Panc1 (cell line): Measurements from ENCODE around the gene PAPOLB. TPM values are rescaled to one million over a fixed set of nuclear protein-coding genes. Genes with fewer than 3 reads are reported as not detected.

ENCODE experiments used
- ATAC-seq: fragments of 200-7000 bp; cut with Tn5 transposase; 2 replicates; pipeline ENCODE4 v1.9.1; 2020; ENCODE audit warnings: mild to moderate bottlenecking, moderate library complexity
- BruUV-seq: library from RNA; stranded (reverse); fragments of 400-500 nt; replicated peaks from 2 replicates; lab custom pipeline; 2021; lab: Mats Ljungman, UMichigan
- CTCF ChIA-PET: fragments of 300-600 bp; sonication (Branson Sonifier 250); formaldehyde crosslinking; loops from one replicate; lab custom pipeline; 2022; ENCODE audit warnings: antibody characterized with exemption; lab: Charles Lee
- POLR2A ChIA-PET: fragments of 300-600 bp; sonication (Branson Sonifier 250); formaldehyde crosslinking; loops from one replicate; lab custom pipeline; 2022; ENCODE audit warnings: antibody characterized with exemption; lab: Charles Lee
- DNase-seq: peaks from one replicate; pipeline ENCODE4 v3.0.0-alpha.2; 2010; ENCODE audit warnings: low read depth, low spot score
- H3K27ac ChIP-seq: 2 replicates; pipeline ENCODE4 v1.5.1; 2011; ENCODE audit warnings: mild to moderate bottlenecking, low read length, inconsistent platforms
- H3K27me3 ChIP-seq: fragments of 200-500 bp; sonication (Bioruptor generic); 2 replicates; pipeline ENCODE4 v1.6.0; 2014; ENCODE audit warnings: low read length, inconsistent platforms; ENCODE audit not compliant: control insufficient read depth, insufficient read depth
- H3K36me3 ChIP-seq: fragments of 200-500 bp; sonication (Bioruptor generic); 2 replicates; pipeline ENCODE4 v1.5.1; 2014; ENCODE audit warnings: inconsistent platforms, mild to moderate bottlenecking, low read length, moderate library complexity; ENCODE audit not compliant: control insufficient read depth, insufficient read depth
- H3K4me1 ChIP-seq: 2 replicates; pipeline ENCODE4 v1.5.1; 2011; ENCODE audit warnings: inconsistent platforms, mild to moderate bottlenecking, low read length, moderate library complexity; ENCODE audit not compliant: control insufficient read depth, insufficient read depth
- H3K4me3 ChIP-seq, 2 experiments: 2 replicates each; pipeline ENCODE4 v1.5.1; 2011 to 2012; ENCODE audit warnings: low read depth in 2 of 2, low read length in 2 of 2, mild to moderate bottlenecking in 2 of 2, inconsistent platforms in 1 of 2, moderate library complexity in 1 of 2
- H3K9me3 ChIP-seq: fragments of 200-500 bp; sonication (Bioruptor generic); 2 replicates; pipeline ENCODE4 v1.5.1; 2014; ENCODE audit warnings: low read depth, mild to moderate bottlenecking, inconsistent platforms, low read length, moderate library complexity; ENCODE audit not compliant: control insufficient read depth, insufficient read depth
- CTCF ChIP-seq: fragments of 450-650 bp; IDR thresholded peaks from 2 replicates; pipeline ENCODE4 v1.5.1; 2017; ENCODE audit warnings: mild to moderate bottlenecking
- POLR2AphosphoS5 ChIP-seq: IDR thresholded peaks from 2 replicates; pipeline ENCODE4 v1.6.1; 2012; ENCODE audit warnings: mild to moderate bottlenecking, low read depth, low read length, moderate library complexity
- REST ChIP-seq, 2 experiments: IDR thresholded peaks; 2 replicates each; pipeline ENCODE4 v1.6.1; 2011 to 2012; ENCODE audit warnings: low read depth in 2 of 2, control low read depth in 1 of 2, low read length in 1 of 2, mild to moderate bottlenecking in 1 of 2, moderate library complexity in 1 of 2; ENCODE audit not compliant: insufficient read depth in 1 of 2
- SIN3A ChIP-seq: IDR thresholded peaks from 2 replicates; pipeline ENCODE4 v1.6.1; 2012; ENCODE audit warnings: low read depth, mild to moderate bottlenecking, low read length, moderate library complexity, borderline replicate concordance; ENCODE audit not compliant: insufficient read depth
- TCF7L2 ChIP-seq: IDR thresholded peaks from 2 replicates; pipeline ENCODE4 v1.6.1; 2011; ENCODE audit warnings: mild to moderate bottlenecking, low read depth, low read length, inconsistent platforms
- in situ Hi-C: cut with HindIII; loops from 2 replicates; pipeline ENCODE4 v1.10.0; 2016; ENCODE audit warnings: low sequenced_read_pairs, low pct_unique_long_range_greater_than_20kb
- intact Hi-C: fragments of 100-400 bp; cut with micrococcal nuclease; formaldehyde crosslinking; loops from one replicate; pipeline ENCODE4 v1.10.0; 2022; ENCODE audit not compliant: unreplicated experiment
- total RNA-seq: library from RNA; stranded (reverse); gene quantifications from one replicate; pipeline ENCODE4 v1.2.1, GENCODE V29; 2021; ENCODE audit not compliant: unreplicated experiment

PAPOLB gene
- total RNA-seq, 1 experiment from 2014 or later: not detected

- Histone ChIP-seq H3K4me1 (peaks cover 19% of the 10 kb centered on the region), H3K27ac (no peak overlapping the region), H3K4me3 (no peak overlapping the region), H3K36me3 (no peaks in the 10 kb centered on the region), H3K9me3 (no peaks in the 10 kb centered on the region), H3K27me3 (no peaks in the 10 kb centered on the region)
- CTCF ChIA-PET: interaction anchor here (0.8 kb wide), 1 partner anchor 9 kb away, joined by 3 read pairs; no protein-coding TSS in a partner anchor
- POLR2A ChIA-PET: interaction anchor here (0.6 kb wide), 1 partner anchor 239 kb away, joined by 20 read pairs; no protein-coding TSS in a partner anchor
- no TSS peak for BruUV-seq
- TF ChIP-seq POLR2AphosphoS5: no peak
- no peak for TF ChIP-seq TCF7L2
- no peak for TF ChIP-seq CTCF
- no peak for TF ChIP-seq SIN3A
- no peak for TF ChIP-seq REST (IDR thresholded peaks at IDR 0.05; ENCODE audit: insufficient read depth in 1 of 2, low read depth in 2 of 2, low read length in 1 of 2)
- intact Hi-C loops (no loop called here), in situ Hi-C loops (no loop called here)
- no peak for DNase-seq
- no peak for ATAC-seq
Observed at GRCh38 chr7:4808026-4808425, 53.8 kb downstream of the PAPOLB start.

Other genes starting within 250 kb of the PAPOLB start
- gene FOXK1, start 179.7 kb downstream of the PAPOLB start, total RNA-seq: 72.7 TPM
- gene AP5Z1, start 86.4 kb downstream of the PAPOLB start, total RNA-seq: 100.0 TPM
- 1.3 TPM for gene RADIL, start 21.7 kb upstream of the PAPOLB start, total RNA-seq
- not detected for gene MMD2, start 97.2 kb upstream of the PAPOLB start, total RNA-seq
- 14.8 TPM for gene RBAK, start 183.8 kb upstream of the PAPOLB start, total RNA-seq